ENCODE results near the gene DLX3. TPM values are rescaled to one million over a fixed set of nuclear protein-coding genes. Genes with fewer than 3 reads are reported as not detected.

Gene DLX3
- total and polyA plus RNA-seq, 2 of the 8 experiments (the other 6 are each of a cell fraction or from before 2014, with no cell fraction given), result 0.15 to 0.20 TPM

DNA sequence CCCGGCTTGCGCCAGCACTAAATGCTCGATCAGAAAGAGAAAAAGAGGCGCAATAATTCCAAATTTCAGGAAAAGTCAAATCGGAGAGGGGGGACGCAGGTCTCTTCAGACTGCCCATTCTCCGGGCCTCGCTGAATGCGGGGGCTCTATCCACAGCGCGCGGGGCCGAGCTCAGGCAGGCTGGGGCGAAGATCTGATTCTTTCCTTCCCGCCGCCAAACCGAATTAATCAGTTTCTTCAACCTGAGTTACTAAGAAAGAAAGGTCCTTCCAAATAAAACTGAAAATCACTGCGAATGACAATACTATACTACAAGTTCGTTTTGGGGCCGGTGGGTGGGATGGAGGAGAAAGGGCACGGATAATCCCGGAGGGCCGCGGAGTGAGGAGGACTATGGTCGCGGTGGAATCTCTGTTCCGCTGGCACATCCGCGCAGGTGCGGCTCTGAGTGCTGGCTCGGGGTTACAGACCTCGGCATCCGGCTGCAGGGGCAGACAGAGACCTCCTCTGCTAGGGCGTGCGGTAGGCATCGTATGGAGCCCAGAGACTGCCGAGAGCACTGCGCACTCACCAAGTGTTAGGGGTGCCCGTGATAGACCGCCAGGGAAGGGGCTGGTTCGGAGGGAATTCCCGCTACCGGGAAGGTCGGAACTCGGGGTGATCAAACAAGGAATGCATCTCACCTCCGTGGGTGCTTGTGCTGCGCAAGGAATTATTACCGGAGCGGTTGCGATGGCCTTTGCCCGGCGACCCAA, 30.1 kb downstream of the DLX3 start (continued):
- TF ChIP-seq RBBP5 (IDR thresholded peaks at IDR 0.05; ENCODE audit: borderline replicate concordance, low read depth, low read length) (no peak), TAF1 (IDR thresholded peaks at IDR 0.05; ENCODE audit: low read depth, low read length) (no peak), CBX8 (IDR thresholded peaks at IDR 0.05; ENCODE audit: borderline replicate concordance, low read depth, low read length) (peak; percentile 11; the same call in 1 of the 2 replicates), CBX5 (IDR thresholded peaks at IDR 0.05; ENCODE audit: low read depth, low read length) (no peak), KDM1A (IDR thresholded peaks at IDR 0.05; ENCODE audit: borderline replicate concordance, low read length) (no peak), NRF1 (IDR thresholded peaks at IDR 0.05; ENCODE audit: low read depth, low read length) (no peak), CTCF (IDR thresholded peaks at IDR 0.05; ENCODE audit: control extremely low read depth in 1 of 3, insufficient read depth in 1 of 3, low read depth in 1 of 3, low read length in 3 of 3) (no peak), ZNF274 (IDR thresholded peaks at IDR 0.05; ENCODE audit: borderline replicate concordance, extremely low read depth, low read length) (no peak), POU5F1 (IDR thresholded peaks at IDR 0.05; ENCODE audit: low read depth, low read length) (no peak), TEAD4 (IDR thresholded peaks at IDR 0.05; ENCODE audit: low read depth, low read length) (peak; percentile 39; the same call in 1 of the 2 replicates), KDM5A (IDR thresholded peaks at IDR 0.05; ENCODE audit: low read length) (no peak), SP2 (IDR thresholded peaks at IDR 0.05; ENCODE audit: low read length) (no peak), JUND (IDR thresholded peaks at IDR 0.05; ENCODE audit: low read length) (no peak), JUN (IDR thresholded peaks at IDR 0.05; ENCODE audit: low read depth, low read length) (no peak), YY1 (IDR thresholded peaks at IDR 0.05; ENCODE audit: low read depth, low read length) (no peak), CREB1 (IDR thresholded peaks at IDR 0.05) (no peak), CHD1 (IDR thresholded peaks at IDR 0.05; ENCODE audit: low read depth, low read length) (no peak), BACH1 (IDR thresholded peaks at IDR 0.05; ENCODE audit: low read length) (no peak), E2F6 (IDR thresholded peaks at IDR 0.05) (no peak), BCL11A (IDR thresholded peaks at IDR 0.05; ENCODE audit: low read depth in 2 of 2, low read length in 2 of 2) (no peak), GABPA (IDR thresholded peaks at IDR 0.05; ENCODE audit: borderline replicate concordance, insufficient read depth, low read length) (no peak), CEBPB (IDR thresholded peaks at IDR 0.05; ENCODE audit: low read depth, low read length) (no peak), TBP (IDR thresholded peaks at IDR 0.05; ENCODE audit: low read depth, low read length) (0 out of 2 replicates have a peak, but pooled peaks have one; percentile 9)
